Measurements from ENCODE around the gene PITPNM3.

PITPNM3 gene

DNA sequence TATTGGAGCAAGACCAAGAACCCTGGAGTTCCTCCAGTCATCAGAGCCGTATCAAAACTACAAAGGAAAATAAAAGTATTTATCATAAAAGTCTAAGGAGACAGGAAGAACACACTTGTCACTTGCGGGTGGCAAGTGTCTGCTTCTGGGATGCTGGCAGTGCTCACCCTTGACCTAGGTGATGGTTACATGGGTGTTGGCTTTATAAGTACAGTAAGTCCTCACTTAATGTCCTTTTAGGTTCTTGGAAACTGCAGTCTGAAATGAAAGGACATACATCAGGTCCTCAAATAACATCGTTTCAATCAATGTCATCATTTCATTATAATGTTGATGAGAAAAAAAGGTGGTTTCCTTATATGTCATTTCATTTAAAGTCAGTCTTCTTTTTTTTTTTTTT is 118.4 kb downstream of the PITPNM3 start:
- Histone ChIP-seq H3K36me3 (peaks cover 8% of the 10 kb centered on the region), H3K4me3 (ENCODE audit: low read depth, low read length) (no peak overlapping the region), H3K27ac (no peak overlapping the region), H3K9me3 (ENCODE audit: severe bottlenecking) (no peaks in the 10 kb centered on the region), H3K27me3 (ENCODE audit: insufficient read depth, low read depth, severe bottlenecking) (no peaks in the 10 kb centered on the region)
- no peak for DNase-seq
- TF ChIP-seq, protein P1, sequence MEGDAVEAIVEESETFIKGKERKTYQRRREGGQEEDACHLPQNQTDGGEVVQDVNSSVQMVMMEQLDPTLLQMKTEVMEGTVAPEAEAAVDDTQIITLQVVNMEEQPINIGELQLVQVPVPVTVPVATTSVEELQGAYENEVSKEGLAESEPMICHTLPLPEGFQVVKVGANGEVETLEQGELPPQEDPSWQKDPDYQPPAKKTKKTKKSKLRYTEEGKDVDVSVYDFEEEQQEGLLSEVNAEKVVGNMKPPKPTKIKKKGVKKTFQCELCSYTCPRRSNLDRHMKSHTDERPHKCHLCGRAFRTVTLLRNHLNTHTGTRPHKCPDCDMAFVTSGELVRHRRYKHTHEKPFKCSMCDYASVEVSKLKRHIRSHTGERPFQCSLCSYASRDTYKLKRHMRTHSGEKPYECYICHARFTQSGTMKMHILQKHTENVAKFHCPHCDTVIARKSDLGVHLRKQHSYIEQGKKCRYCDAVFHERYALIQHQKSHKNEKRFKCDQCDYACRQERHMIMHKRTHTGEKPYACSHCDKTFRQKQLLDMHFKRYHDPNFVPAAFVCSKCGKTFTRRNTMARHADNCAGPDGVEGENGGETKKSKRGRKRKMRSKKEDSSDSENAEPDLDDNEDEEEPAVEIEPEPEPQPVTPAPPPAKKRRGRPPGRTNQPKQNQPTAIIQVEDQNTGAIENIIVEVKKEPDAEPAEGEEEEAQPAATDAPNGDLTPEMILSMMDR (IDR thresholded peaks at IDR 0.05; ENCODE audit: low read depth, low read length): no peak

DNA sequence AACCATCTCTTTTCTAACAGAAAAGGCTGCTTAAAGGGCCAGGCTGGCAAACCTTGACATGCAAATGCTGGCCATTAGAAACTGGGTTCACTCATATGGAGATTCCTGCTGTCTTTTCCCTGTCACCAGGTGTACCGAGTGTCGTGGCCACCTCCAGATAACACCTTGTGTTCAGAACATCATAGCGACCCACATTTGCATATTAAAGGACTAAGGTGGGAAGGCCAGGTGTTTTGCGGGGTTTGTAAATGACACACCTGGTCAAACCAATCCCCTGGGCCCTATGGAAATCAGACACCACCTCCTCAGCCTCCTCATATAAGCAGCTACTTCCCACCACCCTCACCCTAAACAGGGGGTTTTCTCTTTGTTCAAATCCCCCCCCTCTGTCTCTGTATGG is 118.9 kb downstream of the PITPNM3 start:
- H3K36me3 ChIP-seq: peaks cover 13% of the 10 kb centered on the region
- TF ChIP-seq, protein P1 (IDR thresholded peaks at IDR 0.05; ENCODE audit: low read depth, low read length): no peak
- DNase-seq: no peak
- H3K27me3 ChIP-seq (ENCODE audit: insufficient read depth, low read depth, severe bottlenecking): no peaks in the 10 kb centered on the region
- no peaks in the 10 kb centered on the region for H3K9me3 ChIP-seq (ENCODE audit: severe bottlenecking)
- no peak overlapping the region for H3K27ac ChIP-seq
- no peak overlapping the region for H3K4me3 ChIP-seq (ENCODE audit: low read depth, low read length)

DNA sequence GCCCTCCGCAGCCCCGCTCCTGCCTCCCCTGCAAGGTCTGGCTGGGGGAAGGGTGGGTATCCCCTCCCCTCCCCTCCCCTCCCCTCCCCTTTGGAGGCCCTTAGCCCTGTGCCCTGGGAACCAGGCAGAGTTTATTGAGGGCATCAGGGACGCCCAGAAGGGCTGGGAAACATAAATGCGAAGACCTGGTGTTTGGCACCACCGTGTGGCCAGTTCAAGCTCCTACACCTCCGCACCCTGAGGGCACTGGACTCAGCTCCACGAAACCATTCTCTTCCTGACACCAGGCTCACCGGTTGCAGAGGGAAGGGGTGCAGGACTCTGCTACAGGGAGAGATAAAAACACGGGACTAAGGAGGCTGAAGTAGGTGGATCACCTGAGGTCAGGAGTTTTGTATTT is 120.4 kb downstream of the PITPNM3 start:
- no peaks in the 10 kb centered on the region for H3K27me3 ChIP-seq (ENCODE audit: insufficient read depth, low read depth, severe bottlenecking)
- DNase-seq: peak; percentile 82
- H3K9me3 ChIP-seq (ENCODE audit: severe bottlenecking): peaks cover 11% of the 10 kb centered on the region
- H3K36me3 ChIP-seq: peaks cover 28% of the 10 kb centered on the region
- peak overlapping the region; percentile 96 for H3K27ac ChIP-seq
- H3K4me3 ChIP-seq (ENCODE audit: low read depth, low read length): no peak overlapping the region
- TF ChIP-seq, protein P1 (IDR thresholded peaks at IDR 0.05; ENCODE audit: low read depth, low read length): peak; percentile 85

DNA sequence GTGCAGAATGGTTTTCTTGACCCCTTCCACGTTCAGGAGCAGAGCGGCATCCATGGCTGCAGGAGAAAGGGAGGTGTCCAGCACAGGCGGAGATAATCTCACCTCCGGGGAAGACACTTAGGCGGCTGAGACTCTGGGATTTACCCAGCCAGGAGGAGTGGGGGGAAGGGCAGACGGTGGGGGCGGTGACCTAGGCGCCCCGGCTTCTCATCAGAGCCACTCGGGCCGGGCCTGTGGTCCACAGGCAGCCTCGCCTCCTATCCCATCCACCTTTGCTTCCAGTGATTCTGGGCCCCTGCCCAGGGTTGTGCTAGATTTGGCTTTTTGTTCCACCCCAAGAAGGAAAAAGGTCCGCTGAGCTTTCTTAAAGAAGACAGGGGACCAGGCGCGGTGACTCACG is 121.3 kb downstream of the PITPNM3 start, which contains the start of gene AIPL1:
Gene AIPL1 (minus strand): TSS at position 71 of the 400 bp plus-strand sequence. CDS start 17 bp downstream, at position 54.
- H3K4me3 ChIP-seq (ENCODE audit: low read depth, low read length): peak within 1 kb of the TSS; percentile 57
- TF ChIP-seq, protein P1 (IDR thresholded peaks at IDR 0.05; ENCODE audit: low read depth, low read length): no peak
- peak within 1 kb of the TSS; percentile 96 for H3K27ac ChIP-seq
- H3K27me3 ChIP-seq (ENCODE audit: insufficient read depth, low read depth, severe bottlenecking): no peaks in the 10 kb centered on the region
- peaks cover 16% of the 10 kb centered on the region for H3K9me3 ChIP-seq (ENCODE audit: severe bottlenecking)
- DNase-seq: peak; percentile 94
- H3K36me3 ChIP-seq: peaks cover 37% of the 10 kb centered on the region

DNA sequence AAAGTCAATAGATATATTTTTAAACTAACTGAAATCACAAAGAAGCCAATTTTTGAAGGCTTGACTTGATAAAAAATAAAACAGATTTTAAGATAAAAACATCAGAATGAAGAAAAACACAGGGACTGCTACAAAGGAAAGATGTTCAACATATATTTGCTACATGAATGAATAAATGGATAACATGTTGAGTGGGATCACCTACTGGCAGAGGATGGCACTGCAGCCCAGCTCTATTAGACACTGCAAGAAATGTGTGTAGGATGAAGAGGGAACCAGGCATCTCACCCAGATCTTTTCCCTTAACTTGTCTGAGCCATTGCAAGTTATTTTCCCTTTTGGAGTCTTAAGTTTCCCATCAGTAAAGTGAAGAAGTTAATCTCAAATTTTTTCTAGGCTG is 125.6 kb downstream of the PITPNM3 start:
- no peaks in the 10 kb centered on the region for H3K27me3 ChIP-seq (ENCODE audit: insufficient read depth, low read depth, severe bottlenecking)
- H3K36me3 ChIP-seq: peaks cover 77% of the 10 kb centered on the region
- no peak overlapping the region for H3K4me3 ChIP-seq (ENCODE audit: low read depth, low read length)
- TF ChIP-seq, protein P1 (IDR thresholded peaks at IDR 0.05; ENCODE audit: low read depth, low read length): peak; percentile 76
- H3K27ac ChIP-seq: peak overlapping the region; percentile 91
- DNase-seq: peak; percentile 51
- peaks cover 16% of the 10 kb centered on the region for H3K9me3 ChIP-seq (ENCODE audit: severe bottlenecking)

DNA sequence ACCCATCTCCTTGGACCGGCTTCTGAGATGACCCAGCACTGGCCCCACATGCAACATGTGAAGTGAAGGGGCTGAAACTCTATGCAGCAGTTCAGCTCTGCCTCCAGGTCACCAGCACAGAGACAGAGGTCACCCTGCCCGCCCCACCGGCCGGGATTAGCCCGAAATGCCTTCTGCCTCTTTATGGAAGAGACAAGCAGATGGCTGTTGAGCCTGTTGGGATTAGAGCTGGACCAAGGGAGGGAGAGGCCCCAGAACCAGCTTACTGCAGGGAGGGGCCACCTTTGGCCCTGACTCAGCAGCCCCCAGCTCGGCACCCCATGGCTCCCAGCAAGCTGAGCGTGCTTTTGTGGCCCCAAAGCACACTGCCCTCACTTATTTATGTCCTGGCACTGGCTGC is 127.1 kb downstream of the PITPNM3 start:
- H3K27ac ChIP-seq: peak overlapping the region; percentile 91
- peaks cover 16% of the 10 kb centered on the region for H3K9me3 ChIP-seq (ENCODE audit: severe bottlenecking)
- peaks cover 88% of the 10 kb centered on the region for H3K36me3 ChIP-seq
- TF ChIP-seq, protein P1 (IDR thresholded peaks at IDR 0.05; ENCODE audit: low read depth, low read length): no peak
- DNase-seq: peak; percentile 97
- no peaks in the 10 kb centered on the region for H3K27me3 ChIP-seq (ENCODE audit: insufficient read depth, low read depth, severe bottlenecking)
- H3K4me3 ChIP-seq (ENCODE audit: low read depth, low read length): peak overlapping the region; percentile 3; the same call in 1 of the 2 replicates
